H9 (cell line): ENCODE results near the gene AK4. TPM values are rescaled to one million over a fixed set of nuclear protein-coding genes. Genes with fewer than 3 reads are reported as not detected.

ENCODE experiments used
- DNase-seq: peaks from one replicate; pipeline ENCODE4 v3.0.0-alpha.2; 2017
- H2AFZ ChIP-seq: one replicate; pipeline ENCODE4 v1.6.1; 2013; ENCODE audit warnings: mild to moderate bottlenecking, low read length, control low read depth, moderate library complexity
- H2AK5ac ChIP-seq: 2 replicates; pipeline ENCODE4 v1.6.1; 2013; ENCODE audit warnings: low read length, control low read depth, mixed read lengths; ENCODE audit not compliant: insufficient read length
- H2BK120ac ChIP-seq: one replicate; pipeline ENCODE4 v1.6.1; 2013; ENCODE audit warnings: low read depth, mild to moderate bottlenecking, low read length, control low read depth, inconsistent platforms; ENCODE audit not compliant: poor library complexity, severe bottlenecking
- H2BK12ac ChIP-seq: 2 replicates; pipeline ENCODE4 v1.6.1; 2013; ENCODE audit warnings: low read length, control low read depth, mixed read lengths, low read depth; ENCODE audit not compliant: insufficient read length
- H2BK15ac ChIP-seq: 2 replicates; pipeline ENCODE4 v1.6.1; 2013; ENCODE audit warnings: low read depth, low read length, control low read depth
- H2BK20ac ChIP-seq: one replicate; pipeline ENCODE4 v1.6.1; 2013; ENCODE audit warnings: low read depth, mild to moderate bottlenecking, low read length, control low read depth, inconsistent platforms; ENCODE audit not compliant: poor library complexity, severe bottlenecking
- H2BK5ac ChIP-seq: 2 replicates; pipeline ENCODE4 v1.6.1; 2013; ENCODE audit warnings: low read length, control low read depth, mixed read lengths; ENCODE audit not compliant: insufficient read length
- H3K14ac ChIP-seq: 2 replicates; pipeline ENCODE4 v1.6.1; 2013; ENCODE audit warnings: low read length, control low read depth; ENCODE audit not compliant: insufficient read depth
- H3K18ac ChIP-seq: 2 replicates; pipeline ENCODE4 v1.6.1; 2013; ENCODE audit warnings: low read depth, mild to moderate bottlenecking, mixed read lengths, low read length, control low read depth; ENCODE audit not compliant: insufficient read length
- H3K23ac ChIP-seq: 2 replicates; pipeline ENCODE4 v1.6.1; 2013; ENCODE audit warnings: low read length, control low read depth, mixed read lengths, low read depth; ENCODE audit not compliant: insufficient read length
- H3K23me2 ChIP-seq: 2 replicates; pipeline ENCODE4 v1.6.1; 2013; ENCODE audit warnings: low read depth, mild to moderate bottlenecking, mixed read lengths, low read length, control low read depth; ENCODE audit not compliant: insufficient read length, poor library complexity, severe bottlenecking
- H3K27ac ChIP-seq: 2 replicates; pipeline ENCODE4 v1.5.1; 2013; ENCODE audit warnings: low read length, control low read depth, mixed read lengths, low read depth; ENCODE audit not compliant: insufficient read length
- H3K27me3 ChIP-seq: 2 replicates; pipeline ENCODE4 v1.6.1; 2013; ENCODE audit warnings: low read length, control low read depth, inconsistent platforms; ENCODE audit not compliant: insufficient read depth
- H3K4ac ChIP-seq: 2 replicates; pipeline ENCODE4 v1.6.1; 2013; ENCODE audit warnings: low read depth, mild to moderate bottlenecking, control low read depth, inconsistent platforms, low read length, moderate library complexity
- H3K4me1 ChIP-seq: 2 replicates; pipeline ENCODE4 v1.6.1; 2013; ENCODE audit warnings: low read length, control low read depth, inconsistent platforms; ENCODE audit not compliant: insufficient read depth
- H3K4me2 ChIP-seq: 2 replicates; pipeline ENCODE4 v1.6.1; 2013; ENCODE audit warnings: low read length, control low read depth, mixed read lengths; ENCODE audit not compliant: insufficient read length, insufficient read depth
- H3K56ac ChIP-seq: 2 replicates; pipeline ENCODE4 v1.6.1; 2013; ENCODE audit warnings: low read depth, mild to moderate bottlenecking, mixed read lengths, low read length, control low read depth; ENCODE audit not compliant: insufficient read length
- H3K79me1 ChIP-seq: 2 replicates; pipeline ENCODE4 v1.6.1; 2013; ENCODE audit warnings: low read depth, mild to moderate bottlenecking, moderate library complexity, low read length, control low read depth, inconsistent platforms; ENCODE audit not compliant: insufficient read depth, poor library complexity, severe bottlenecking
- H3K79me2 ChIP-seq: 2 replicates; pipeline ENCODE4 v1.6.1; 2013; ENCODE audit warnings: low read length, control low read depth, inconsistent platforms; ENCODE audit not compliant: insufficient read depth
- H3K9ac ChIP-seq: 2 replicates; pipeline ENCODE4 v1.6.1; 2013; ENCODE audit warnings: low read length, control low read depth, mixed read lengths; ENCODE audit not compliant: insufficient read length; ENCODE audit errors: extremely low read depth
- H3K9me3 ChIP-seq: one replicate; pipeline ENCODE4 v1.6.1; 2013; ENCODE audit warnings: low read depth, low read length, inconsistent platforms; ENCODE audit not compliant: control insufficient read depth
- H3T11ph ChIP-seq: one replicate; pipeline ENCODE4 v1.6.1; 2013; ENCODE audit warnings: mild to moderate bottlenecking, low read length, control low read depth, inconsistent platforms
- H4K20me1 ChIP-seq: one replicate; pipeline ENCODE4 v1.6.1; 2013; ENCODE audit not compliant: control insufficient read depth, insufficient read length, insufficient read depth
- H4K5ac ChIP-seq: 2 replicates; pipeline ENCODE4 v1.6.1; 2013; ENCODE audit warnings: low read depth, mild to moderate bottlenecking, mixed read lengths, low read length, control low read depth; ENCODE audit not compliant: insufficient read length
- H4K8ac ChIP-seq: replicated peaks from 2 replicates; pipeline ENCODE4 v1.6.1; 2013; ENCODE audit warnings: low read length, control low read depth, mixed read lengths, low read depth; ENCODE audit not compliant: insufficient read length
- H4K91ac ChIP-seq: 2 replicates; pipeline ENCODE4 v1.6.1; 2013; ENCODE audit warnings: low read depth, mild to moderate bottlenecking, moderate library complexity, mixed read lengths, low read length, control low read depth; ENCODE audit not compliant: insufficient read length
- H3K27ac Mint-ChIP-seq, 3 experiments: 2 replicates in 2 of 3; 3 replicates in 1 of 3; pipeline ENCODE4 v1.8.0; 2020 to 2021; ENCODE audit warnings: mixed read lengths in 3 of 3, mild to moderate bottlenecking in 1 of 3, moderate library complexity in 1 of 3
- H3K27me3 Mint-ChIP-seq: 2 replicates; pipeline ENCODE4 v1.8.0; 2021; ENCODE audit warnings: low read depth, mild to moderate bottlenecking, moderate library complexity, mixed read lengths
- H3K36me3 Mint-ChIP-seq, 3 experiments: 2 replicates in 2 of 3; 3 replicates in 1 of 3; pipeline ENCODE4 v1.8.0; 2020 to 2021; ENCODE audit warnings: low read depth in 3 of 3, mixed read lengths in 3 of 3; ENCODE audit not compliant: insufficient read depth in 1 of 3
- H3K4me1 Mint-ChIP-seq, 2 experiments: 2 replicates each; pipeline ENCODE4 v1.8.0; 2020; ENCODE audit warnings: mixed read lengths in 2 of 2
- H3K4me3 Mint-ChIP-seq, 2 experiments: 2 replicates in 1 of 2; 3 replicates in 1 of 2; pipeline ENCODE4 v1.8.0; 2020 to 2021; ENCODE audit warnings: mild to moderate bottlenecking in 2 of 2, mixed read lengths in 2 of 2, moderate library complexity in 1 of 2
- H3K9me3 Mint-ChIP-seq, 2 experiments: 2 replicates in 1 of 2; 3 replicates in 1 of 2; pipeline ENCODE4 v1.8.0; 2020; ENCODE audit warnings: mild to moderate bottlenecking in 2 of 2, mixed read lengths in 2 of 2, moderate library complexity in 1 of 2
- CTCF ChIP-seq: fragments of 200-600 bp; sonication (generic); conservative IDR thresholded peaks from 3 replicates; pipeline ENCODE4 v1.8.0; 2021; ENCODE audit warnings: antibody characterized with exemption, mild to moderate bottlenecking
- WGBS: extraction: QIAGEN DNeasy Blood & Tissue Kit; methylation state at CpG from one replicate; pipeline ENCODE4 v1.1.7; 2013; ENCODE audit warnings: missing lambda C conversion rate, low lambda C conversion rate, mixed read lengths; ENCODE audit not compliant: insufficient read length; ENCODE audit errors: extremely low coverage; 5-methylcytosine and 5-hydroxymethylcytosine counted together
- total RNA-seq: library from RNA; stranded (reverse); gene quantifications from 2 replicates; pipeline ENCODE4 v1.2.1, GENCODE V29; 2021

Gene AK4
- total RNA-seq, 1 experiment from 2014 or later = 45.6 TPM

GRCh38 chr1:65176056-65176450 is 28.1 kb downstream of the AK4 start:
- H3K9me3 ChIP-seq = no peaks in the 10 kb centered on the region
- peaks cover 22% of the 10 kb centered on the region for H3K4me1 ChIP-seq
- Mint-ChIP-seq H3K36me3 (0 out of 7 replicates have a peak, but pooled peaks cover 0 to 2% (median 0%) of the 10 kb centered on the region in 3 experiments), H3K27me3 (no peaks in the 10 kb centered on the region), H3K27ac (no peak overlapping the region), H3K4me3 (no peak overlapping the region), H3K9me3 (no peaks in the 10 kb centered on the region), H3K4me1 (peaks cover 46 to 55% of the 10 kb centered on the region in 2 experiments)
- H3K23ac ChIP-seq = no peak overlapping the region
- no peak overlapping the region for H2BK20ac ChIP-seq
- H3K4ac ChIP-seq = no peak overlapping the region
- no peak overlapping the region for H2AFZ ChIP-seq
- H2BK5ac ChIP-seq = no peak overlapping the region
- H2BK15ac ChIP-seq = 0 out of 2 replicates have a peak overlapping the region, but pooled peaks have one; percentile 38
- H4K8ac ChIP-seq = no peak overlapping the region
- no peak overlapping the region for H3K56ac ChIP-seq
- no peak overlapping the region for H4K91ac ChIP-seq
- H3K9ac ChIP-seq = no peak overlapping the region
- no peaks in the 10 kb centered on the region for H3K23me2 ChIP-seq
- no peaks in the 10 kb centered on the region for H3K27me3 ChIP-seq
- H3K27ac ChIP-seq = no peak overlapping the region
- no peak overlapping the region for H3T11ph ChIP-seq
- no CpG with 5 or more reads among the region's 2 CpGs for WGBS
- H3K18ac ChIP-seq = no peak overlapping the region
- no peaks in the 10 kb centered on the region for H4K20me1 ChIP-seq
- no peak overlapping the region for H3K4me2 ChIP-seq
- H3K79me2 ChIP-seq = peaks cover 53% of the 10 kb centered on the region; the same call in 1 of the 2 replicates
- no peak for DNase-seq
- H2AK5ac ChIP-seq = no peak overlapping the region
- no peak overlapping the region for H2BK12ac ChIP-seq
- H2BK120ac ChIP-seq = no peak overlapping the region
- 0 out of 2 replicates have a peak overlapping the region, but pooled peaks have one; percentile 13 for H3K14ac ChIP-seq
- no peak for TF ChIP-seq CTCF
- no peak overlapping the region for H4K5ac ChIP-seq
- no peaks in the 10 kb centered on the region for H3K79me1 ChIP-seq
